SK-N-SH (cell line): ENCODE results near the gene CDKN1A.

Experiments
- CTCF ChIP-seq: fragments of 200-600 bp; sonication (generic); IDR thresholded peaks from 2 replicates; pipeline ENCODE4 v1.6.1; 2017; ENCODE audit warnings: antibody characterized with exemption, mild to moderate bottlenecking, moderate library complexity
- EZH2phosphoT487 ChIP-seq: fragments of 200-600 bp; sonication (generic); IDR thresholded peaks from 2 replicates; pipeline ENCODE4 v1.6.1; 2017; ENCODE audit warnings: low read depth, mixed run types, mild to moderate bottlenecking, antibody characterized with exemption, moderate library complexity, borderline replicate concordance
- RAD21 ChIP-seq: IDR thresholded peaks from 2 replicates; pipeline ENCODE4 v1.6.1; 2012; ENCODE audit warnings: mild to moderate bottlenecking, low read length

GRCh38 chr6:36639171-36639808, 39.2 kb upstream of the CDKN1A start:
- TF ChIP-seq EZH2phosphoT487 (no peak), CTCF (no peak), RAD21 (no peak)
